ENCODE results near the gene TOR1A. TPM values are rescaled to one million over a fixed set of nuclear protein-coding genes. Genes with fewer than 3 reads are reported as not detected.

Gene TOR1A, protein sequence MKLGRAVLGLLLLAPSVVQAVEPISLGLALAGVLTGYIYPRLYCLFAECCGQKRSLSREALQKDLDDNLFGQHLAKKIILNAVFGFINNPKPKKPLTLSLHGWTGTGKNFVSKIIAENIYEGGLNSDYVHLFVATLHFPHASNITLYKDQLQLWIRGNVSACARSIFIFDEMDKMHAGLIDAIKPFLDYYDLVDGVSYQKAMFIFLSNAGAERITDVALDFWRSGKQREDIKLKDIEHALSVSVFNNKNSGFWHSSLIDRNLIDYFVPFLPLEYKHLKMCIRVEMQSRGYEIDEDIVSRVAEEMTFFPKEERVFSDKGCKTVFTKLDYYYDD
- total RNA-seq: 35.8 and 61.2 TPM in 2 replicates

DNA sequence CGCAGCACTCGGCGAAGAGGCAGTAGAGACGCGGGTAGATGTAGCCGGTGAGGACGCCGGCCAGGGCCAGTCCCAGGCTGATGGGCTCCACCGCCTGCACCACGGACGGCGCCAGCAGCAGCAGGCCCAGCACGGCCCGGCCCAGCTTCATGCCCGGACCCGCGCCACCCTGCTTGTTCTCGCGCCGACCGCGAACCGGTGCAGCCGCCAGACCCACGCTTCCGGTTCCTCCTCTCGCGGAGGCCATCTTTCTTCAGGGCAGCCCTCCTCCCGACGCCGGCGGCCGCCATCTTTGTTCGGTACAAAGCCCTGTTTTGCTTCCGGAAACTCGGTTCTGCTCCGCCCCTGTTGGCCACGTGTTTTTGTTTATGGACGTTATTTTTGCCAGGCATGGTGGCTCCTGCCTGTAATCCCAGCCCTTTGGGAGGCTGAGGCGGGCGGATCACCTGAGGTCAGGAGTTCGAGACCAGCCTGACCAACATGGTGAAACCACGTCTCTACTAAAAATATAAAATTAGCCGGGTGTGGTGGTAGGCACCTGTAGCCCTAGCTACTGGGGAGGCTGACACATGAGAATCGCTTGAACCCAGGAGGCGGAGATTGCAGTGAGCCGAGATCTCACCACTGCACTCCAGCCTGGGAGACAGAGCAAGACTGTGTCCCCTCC is at the start of gene TOR1A:
Gene TOR1A, minus strand, starts transcription at position 202 of the 667 bp plus-strand sequence. Its CDS starts 51 bp downstream, at position 151.

DNA sequence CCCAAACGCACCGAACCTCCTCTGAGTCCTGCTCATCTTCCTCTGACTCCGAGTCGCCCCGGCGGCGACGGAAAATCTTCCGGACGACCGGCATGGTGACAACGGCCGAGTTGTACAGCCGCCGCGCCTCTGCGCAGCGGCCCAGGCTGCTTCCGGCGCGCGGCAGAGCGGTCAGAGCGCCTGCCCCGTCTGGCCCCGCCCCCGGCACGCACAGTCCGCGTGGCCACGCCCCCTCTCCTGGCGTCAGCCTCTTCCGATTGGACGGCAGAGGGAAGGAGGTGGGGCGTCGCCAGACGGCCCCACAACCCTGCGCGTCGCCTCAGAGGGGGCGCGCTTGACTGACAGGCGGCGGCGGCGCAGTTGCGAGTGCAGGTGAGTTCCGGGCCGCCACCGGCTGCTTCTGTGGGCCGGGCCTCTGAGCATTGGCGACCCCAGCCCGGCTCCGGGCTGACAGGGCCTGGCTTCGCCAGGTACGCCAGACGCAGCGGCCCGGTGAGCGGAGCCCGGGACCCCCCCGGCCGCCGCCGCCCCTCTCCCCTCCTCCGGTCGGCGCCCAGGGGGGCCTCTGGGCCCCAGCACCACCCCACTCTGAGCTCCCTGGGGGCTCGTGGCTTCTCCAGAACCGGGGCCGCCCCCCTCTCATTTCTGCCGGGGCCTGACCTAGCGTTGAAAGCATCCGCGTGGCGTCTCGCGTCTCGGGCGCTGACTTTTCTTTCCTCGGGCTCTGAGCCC is 11.4 kb upstream of the TOR1A start, which contains the start of the genes C9orf78 and USP20:
Gene C9orf78, minus strand, starts transcription at position 148 of the 732 bp plus-strand sequence. Its CDS starts 54 bp downstream, at position 94.
Gene USP20, plus strand, starts transcription at position 331 of the 732 bp plus-strand sequence. CDS start 17,098 bp downstream, outside the sequence.

DNA sequence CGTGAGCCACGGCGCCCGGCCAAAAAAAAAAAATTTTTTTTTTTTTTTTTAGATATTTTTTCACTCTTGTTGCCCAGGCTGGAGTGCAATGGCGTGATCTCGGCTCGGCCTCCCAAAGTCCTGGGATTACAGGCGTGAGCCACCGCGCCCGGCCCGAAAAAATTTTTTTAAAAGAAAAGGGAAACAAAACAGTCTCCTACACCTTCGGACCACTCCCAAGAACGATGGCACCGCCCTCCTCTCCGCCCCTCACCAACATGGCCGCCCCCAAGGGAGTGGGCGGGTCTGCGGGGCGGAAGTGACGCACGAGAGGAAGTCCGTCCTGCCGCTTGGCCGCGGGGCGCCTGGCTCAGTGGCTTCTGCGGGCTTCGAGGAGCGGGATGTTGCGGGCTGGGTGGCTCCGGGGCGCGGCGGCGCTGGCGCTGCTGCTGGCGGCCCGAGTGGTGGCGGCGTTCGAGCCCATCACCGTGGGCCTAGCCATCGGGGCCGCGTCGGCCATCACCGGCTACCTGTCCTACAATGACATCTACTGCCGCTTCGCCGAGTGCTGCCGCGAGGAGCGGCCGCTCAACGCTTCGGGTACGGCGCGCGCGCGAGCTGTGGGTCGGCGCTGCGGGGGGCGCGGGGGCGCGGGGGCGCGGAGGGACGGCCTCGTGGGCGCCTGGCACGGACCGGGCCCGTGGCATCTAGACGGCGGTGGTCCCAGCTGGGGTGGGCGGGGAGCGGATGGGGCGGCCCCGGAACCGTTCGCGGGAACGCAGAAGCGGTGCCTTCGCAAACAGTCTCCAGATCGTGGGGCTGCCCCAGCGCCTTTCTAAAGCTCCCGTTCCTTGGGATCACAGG is 20.9 kb downstream of the TOR1A start, which contains the start of gene TOR1B:
Gene TOR1B, plus strand, starts transcription at position 352 of the 843 bp plus-strand sequence. Its CDS starts 29 bp downstream, at position 381.

Other genes starting within 250 kb of the TOR1A start
- gene C9orf50, start 203.0 kb downstream of the TOR1A start, total RNA-seq: 0.28 TPM in 1 of 2 replicates, not detected in the other
- gene NTMT1, start 198.0 kb downstream of the TOR1A start, total RNA-seq: 22.0 and 65.2 TPM in 2 replicates
- 14.4 and 24.7 TPM in 2 replicates for gene ASB6, start 182.0 kb downstream of the TOR1A start, total RNA-seq
- 3.9 and 4.6 TPM in 2 replicates for gene PRRX2, start 158.5 kb downstream of the TOR1A start, total RNA-seq
- gene PTGES, start 71.1 kb downstream of the TOR1A start, total RNA-seq: 9.0 and 40.3 TPM in 2 replicates
- 34.4 and 41.4 TPM in 2 replicates for gene TOR1B, start 21.0 kb downstream of the TOR1A start, total RNA-seq
- 40.6 and 64.4 TPM in 2 replicates for gene C9orf78, start 11.1 kb upstream of the TOR1A start, total RNA-seq
- 9.0 and 14.2 TPM in 2 replicates for gene USP20, start 11.3 kb upstream of the TOR1A start, total RNA-seq
- 37.0 and 42.3 TPM in 2 replicates for gene FNBP1, start 219.1 kb upstream of the TOR1A start, total RNA-seq
- 22.8 and 33.4 TPM in 2 replicates for gene GPR107, start 229.8 kb upstream of the TOR1A start, total RNA-seq